ENCODE data around the gene GTF3C1.

GTF3C1 gene

DNA sequence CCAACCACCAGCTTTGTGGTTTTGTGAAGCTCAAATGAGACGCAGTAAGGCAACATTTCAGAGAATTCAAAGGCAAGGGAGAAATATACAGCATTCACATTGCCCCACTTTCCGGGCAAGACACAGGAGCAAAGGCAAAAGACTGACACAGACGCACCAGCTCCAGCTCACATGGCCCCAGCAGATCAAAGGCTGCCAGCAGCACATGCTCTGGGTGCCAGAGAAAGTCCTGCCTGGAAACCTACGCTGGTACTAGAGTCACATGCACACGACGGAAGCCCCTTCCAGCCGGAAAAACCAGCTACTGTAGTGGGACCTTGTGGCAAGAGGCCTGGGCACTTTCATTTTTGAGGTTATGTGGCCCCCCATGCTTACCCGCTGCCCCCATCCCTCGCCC, 50.1 kb downstream of the GTF3C1 start:
- TF ChIP-seq, protein P1, sequence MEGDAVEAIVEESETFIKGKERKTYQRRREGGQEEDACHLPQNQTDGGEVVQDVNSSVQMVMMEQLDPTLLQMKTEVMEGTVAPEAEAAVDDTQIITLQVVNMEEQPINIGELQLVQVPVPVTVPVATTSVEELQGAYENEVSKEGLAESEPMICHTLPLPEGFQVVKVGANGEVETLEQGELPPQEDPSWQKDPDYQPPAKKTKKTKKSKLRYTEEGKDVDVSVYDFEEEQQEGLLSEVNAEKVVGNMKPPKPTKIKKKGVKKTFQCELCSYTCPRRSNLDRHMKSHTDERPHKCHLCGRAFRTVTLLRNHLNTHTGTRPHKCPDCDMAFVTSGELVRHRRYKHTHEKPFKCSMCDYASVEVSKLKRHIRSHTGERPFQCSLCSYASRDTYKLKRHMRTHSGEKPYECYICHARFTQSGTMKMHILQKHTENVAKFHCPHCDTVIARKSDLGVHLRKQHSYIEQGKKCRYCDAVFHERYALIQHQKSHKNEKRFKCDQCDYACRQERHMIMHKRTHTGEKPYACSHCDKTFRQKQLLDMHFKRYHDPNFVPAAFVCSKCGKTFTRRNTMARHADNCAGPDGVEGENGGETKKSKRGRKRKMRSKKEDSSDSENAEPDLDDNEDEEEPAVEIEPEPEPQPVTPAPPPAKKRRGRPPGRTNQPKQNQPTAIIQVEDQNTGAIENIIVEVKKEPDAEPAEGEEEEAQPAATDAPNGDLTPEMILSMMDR (IDR thresholded peaks at IDR 0.05), result no peak
- TF ChIP-seq ZFX (IDR thresholded peaks at IDR 0.05; ENCODE audit: borderline replicate concordance), result no peak
- no peak overlapping the region for H3K27ac ChIP-seq

DNA sequence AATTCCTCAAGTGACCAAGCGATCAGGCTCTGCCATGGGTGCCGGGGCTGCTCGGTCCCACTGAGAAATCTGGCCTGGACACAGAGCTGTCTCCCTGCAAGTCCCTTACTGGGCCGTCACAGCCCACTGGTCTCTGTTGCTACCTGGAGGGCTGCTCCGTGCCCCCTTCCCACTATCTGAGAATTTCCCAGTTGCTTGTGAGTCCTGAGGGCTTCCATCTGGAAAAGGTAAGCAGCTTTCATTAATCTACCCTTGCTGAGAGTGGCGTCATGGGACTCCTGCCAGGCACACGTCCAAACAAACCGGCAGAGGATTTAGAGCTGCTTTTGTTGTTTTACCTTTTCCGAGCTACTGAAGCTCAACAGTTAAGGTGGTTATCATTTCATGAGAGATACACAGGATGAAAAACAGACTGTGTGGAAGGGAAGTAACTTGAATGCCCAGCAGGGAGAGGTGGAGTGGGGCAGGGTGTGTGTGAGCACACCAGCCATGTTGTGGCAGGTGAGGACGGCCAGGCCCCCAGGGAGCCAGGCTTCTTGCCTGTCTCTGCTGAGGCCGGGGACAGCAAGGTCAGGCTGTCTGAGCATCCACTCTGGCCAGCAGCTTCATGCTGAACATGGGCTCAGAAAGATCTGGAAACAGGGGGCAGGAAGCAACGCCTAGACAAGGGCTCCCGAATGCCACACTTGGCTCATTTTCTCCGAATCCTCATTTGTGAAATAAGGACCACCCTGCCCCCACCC, 50.6 kb downstream of the GTF3C1 start:
- TF ChIP-seq, protein P1 (IDR thresholded peaks at IDR 0.05), result no peak
- TF ChIP-seq ZFX (IDR thresholded peaks at IDR 0.05; ENCODE audit: borderline replicate concordance), result no peak
- no peak overlapping the region for H3K27ac ChIP-seq

DNA sequence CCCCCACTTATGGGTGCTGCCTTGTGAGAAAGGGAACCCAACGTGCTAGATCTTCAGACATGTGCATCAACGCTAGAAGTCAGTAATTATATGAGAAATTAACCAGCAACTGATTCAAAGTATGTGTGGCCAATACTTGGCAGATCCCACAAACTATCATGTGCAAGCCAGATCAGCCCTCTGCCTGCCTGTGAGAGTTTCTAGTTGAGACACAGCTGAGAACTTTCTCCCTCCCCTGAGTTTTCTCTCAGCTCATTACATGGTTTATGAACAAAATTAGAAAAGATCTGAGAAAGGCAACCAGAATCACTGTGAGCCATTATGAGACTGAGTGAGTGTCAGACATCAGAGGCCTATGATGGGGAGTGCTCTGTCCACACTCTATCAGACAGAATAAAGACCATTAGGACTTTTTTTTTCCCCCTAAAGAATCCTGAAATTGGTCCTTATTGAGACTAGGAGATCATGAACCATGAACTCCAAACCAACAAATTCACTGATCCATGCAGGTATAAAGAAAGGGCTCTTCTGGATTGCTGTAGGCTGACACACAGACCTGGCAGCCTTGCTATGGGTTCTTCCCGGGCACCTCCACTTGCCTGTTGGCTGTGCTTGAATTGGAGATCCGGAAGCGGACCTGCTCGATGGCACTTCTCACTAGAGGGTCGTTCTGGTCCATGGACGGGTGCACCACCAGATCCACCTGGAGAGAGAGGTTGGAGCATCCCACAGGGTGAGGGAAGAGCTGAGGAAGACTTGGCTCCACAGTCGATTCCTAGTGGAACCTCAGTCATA, 51.5 kb downstream of the GTF3C1 start:
- H3K27ac ChIP-seq, result no peak overlapping the region

DNA sequence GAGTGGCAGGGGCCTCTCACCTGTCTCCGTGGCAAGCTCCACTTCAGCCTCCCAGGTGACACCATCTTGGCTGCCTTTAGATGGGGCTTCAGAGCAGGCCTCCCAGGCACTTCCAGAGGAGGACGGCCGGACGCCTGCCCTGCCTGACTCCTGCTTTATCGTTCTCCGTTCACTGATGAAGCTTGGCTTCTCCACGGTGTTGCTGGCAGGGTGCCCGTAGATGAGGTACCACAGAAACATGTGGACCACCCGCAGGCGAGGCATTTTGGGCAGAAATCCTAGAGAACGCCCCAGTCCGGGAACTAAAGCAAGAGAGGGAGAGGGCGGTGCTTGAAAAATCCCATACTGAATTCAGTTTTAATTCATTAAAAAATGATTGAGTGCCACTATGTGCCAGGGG, 54.5 kb downstream of the GTF3C1 start:
- TF ChIP-seq, protein P1 (IDR thresholded peaks at IDR 0.05), result no peak
- no peak for TF ChIP-seq ZFX (IDR thresholded peaks at IDR 0.05; ENCODE audit: borderline replicate concordance)
- H3K27ac ChIP-seq, result no peak overlapping the region

More for the DNA sequence above, 51.5 kb downstream of the GTF3C1 start:
- TF ChIP-seq, protein P1 (IDR thresholded peaks at IDR 0.05), result no peak
- TF ChIP-seq ZFX (IDR thresholded peaks at IDR 0.05; ENCODE audit: borderline replicate concordance), result no peak

DNA sequence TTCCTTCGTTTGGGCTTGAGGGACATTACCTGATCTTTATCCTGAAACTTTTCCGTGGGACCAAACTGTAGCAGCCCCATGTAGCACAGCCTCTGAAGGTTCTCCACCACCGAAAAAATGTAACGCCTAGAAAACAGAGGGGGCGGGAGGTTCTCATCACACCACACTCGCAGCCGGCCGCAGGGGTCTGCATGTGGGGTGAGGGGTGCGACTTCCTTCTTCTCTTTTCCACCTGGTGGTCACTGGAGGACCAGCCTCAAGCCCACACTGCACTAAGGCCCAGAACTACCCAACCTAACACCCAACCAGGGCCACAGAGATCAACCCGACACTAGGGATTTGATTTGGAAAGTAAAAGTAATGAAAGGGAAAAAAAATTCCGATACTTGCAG, 57.1 kb downstream of the GTF3C1 start:
- TF ChIP-seq, protein P1 (IDR thresholded peaks at IDR 0.05), result no peak
- no peak for TF ChIP-seq ZFX (IDR thresholded peaks at IDR 0.05; ENCODE audit: borderline replicate concordance)
- no peak overlapping the region for H3K27ac ChIP-seq

DNA sequence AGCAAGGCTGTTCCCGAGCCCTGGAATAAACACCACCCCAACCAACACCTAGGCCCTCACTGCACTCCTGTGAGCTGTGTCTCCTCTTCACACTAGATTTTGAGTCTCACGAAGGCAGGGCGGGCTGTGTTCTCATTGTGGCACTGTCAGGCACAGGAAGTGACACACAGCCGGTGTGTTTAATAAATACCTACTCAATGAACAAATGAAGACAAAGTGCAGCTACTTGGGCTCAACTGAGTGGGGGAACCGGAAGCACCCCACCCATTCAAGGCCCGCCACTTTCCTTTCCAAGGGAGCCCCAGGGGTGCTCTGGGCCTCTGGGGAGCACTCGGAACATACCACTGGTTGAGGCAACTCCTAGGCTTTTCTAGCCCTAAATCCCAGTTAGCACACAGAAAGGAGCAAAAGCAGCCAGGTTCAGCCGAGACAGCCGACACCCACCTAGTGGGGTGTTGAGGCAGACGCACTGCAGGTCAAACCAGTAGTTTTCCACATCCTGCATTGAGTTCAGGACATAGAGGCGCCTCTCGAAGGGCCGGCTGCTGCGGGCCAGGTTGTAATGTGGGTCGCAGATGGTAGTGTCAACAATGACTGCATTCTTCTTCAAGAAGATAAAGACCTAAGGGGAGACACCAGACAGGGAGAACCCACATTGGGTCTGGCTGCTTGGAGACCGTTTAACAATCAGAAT, 57.7 kb downstream of the GTF3C1 start:
- TF ChIP-seq, protein P1 (IDR thresholded peaks at IDR 0.05), result no peak
- TF ChIP-seq ZFX (IDR thresholded peaks at IDR 0.05; ENCODE audit: borderline replicate concordance), result no peak

More for the DNA sequence above, 57.7 kb downstream of the GTF3C1 start:
- no peak overlapping the region for H3K27ac ChIP-seq

Data from 22Rv1 (cell line).